IMR-90 (cell line): ENCODE data around the gene KCNMA1.

Experiments
- CHD1 ChIP-seq: IDR thresholded peaks from 2 replicates; pipeline ENCODE4 v1.6.1; 2012; ENCODE audit warnings: low read depth, low read length, improper control_type of control experiment
- FOS ChIP-seq: fragments of 150-350 bp; IDR thresholded peaks from 2 replicates; pipeline ENCODE4 v1.6.1; 2016; ENCODE audit warnings: low read depth, low read length
- MAFK ChIP-seq: IDR thresholded peaks from 2 replicates; pipeline ENCODE4 v1.6.1; 2012; ENCODE audit warnings: low read depth, low read length, improper control_type of control experiment
- MAZ ChIP-seq: IDR thresholded peaks from 2 replicates; pipeline ENCODE4 v1.6.1; 2012; ENCODE audit warnings: low read depth, mild to moderate bottlenecking, low read length, improper control_type of control experiment, moderate library complexity, borderline replicate concordance
- MXI1 ChIP-seq: IDR thresholded peaks from 2 replicates; pipeline ENCODE4 v1.6.1; 2012; ENCODE audit warnings: low read depth, mild to moderate bottlenecking, low read length, moderate library complexity, borderline replicate concordance
- POLR2A ChIP-seq: IDR thresholded peaks from 2 replicates; pipeline ENCODE4 v1.6.1; 2012; ENCODE audit warnings: mild to moderate bottlenecking, low read depth, low read length
- RAD21 ChIP-seq: IDR thresholded peaks from 2 replicates; pipeline ENCODE4 v1.6.1; 2012; ENCODE audit warnings: low read length, improper control_type of control experiment
- RCOR1 ChIP-seq: IDR thresholded peaks from 2 replicates; pipeline ENCODE4 v1.6.1; 2012; ENCODE audit warnings: mild to moderate bottlenecking, low read length, improper control_type of control experiment; ENCODE audit not compliant: insufficient replicate concordance
- RFX5 ChIP-seq: IDR thresholded peaks from 2 replicates; pipeline ENCODE4 v1.8.0; 2012; ENCODE audit warnings: low read depth, mild to moderate bottlenecking, low read length, moderate library complexity
- SMC3 ChIP-seq: fragments of 150-350 bp; IDR thresholded peaks from 2 replicates; pipeline ENCODE4 v1.6.1; 2016; ENCODE audit warnings: low read depth, mild to moderate bottlenecking, antibody characterized with exemption, low read length, moderate library complexity
- TF ChIP-seq, protein P1 (sequence below): conservative IDR thresholded peaks from 2 replicates; pipeline ENCODE4 v1.5.1; 2012; ENCODE audit warnings: mild to moderate bottlenecking, low read depth, low read length, improper control_type of control experiment
- TF ChIP-seq, protein P2 (sequence below): fragments of 150-350 bp; IDR thresholded peaks from 2 replicates; pipeline ENCODE4 v1.6.1; 2016; ENCODE audit warnings: low read depth, mild to moderate bottlenecking, low read length, moderate library complexity, borderline replicate concordance
- TF ChIP-seq, protein P3 (sequence below): fragments of 150-350 bp; IDR thresholded peaks from 2 replicates; pipeline ENCODE4 v1.6.1; 2017; ENCODE audit warnings: mild to moderate bottlenecking, antibody characterized with exemption, low read length, low read depth

DNA sequence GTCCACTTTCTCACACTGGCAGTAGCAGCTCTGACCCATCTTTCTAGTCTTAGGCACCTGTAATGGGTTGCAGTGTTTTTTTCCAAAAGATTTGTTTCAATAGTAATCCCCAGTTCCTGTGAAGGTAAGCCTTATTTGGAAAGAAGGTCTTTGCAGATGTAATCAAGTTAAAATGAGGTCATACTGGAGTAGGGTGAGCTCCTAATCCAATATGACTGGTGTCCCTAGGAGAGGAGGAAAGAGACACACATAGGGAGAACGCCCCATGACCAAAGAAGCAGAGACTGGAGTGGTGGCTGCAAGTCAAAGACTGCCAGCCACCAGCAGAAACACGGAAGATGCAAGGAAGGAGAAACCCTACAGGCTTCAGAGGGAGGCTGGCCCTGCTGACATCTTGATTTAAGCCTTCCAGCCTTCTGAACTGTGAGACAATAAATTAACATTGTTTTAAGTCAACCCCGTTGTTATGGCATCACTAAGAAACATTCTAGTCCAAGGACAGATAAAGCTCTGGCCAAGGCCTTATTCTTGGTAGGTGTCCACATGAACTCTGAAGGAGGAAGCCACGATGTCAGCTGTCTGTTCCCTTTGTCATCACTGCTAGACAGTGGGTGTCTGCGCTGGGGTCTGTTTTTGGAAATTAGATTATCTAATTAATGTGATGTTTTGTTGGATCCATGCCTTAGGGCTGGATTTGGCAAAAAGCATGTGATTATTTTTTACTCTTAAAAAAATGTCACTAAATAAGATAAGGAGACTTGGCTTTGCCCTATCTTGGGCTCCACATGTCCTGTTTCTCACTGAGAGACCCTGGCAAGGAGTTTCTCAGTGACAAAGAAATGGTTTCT, 214.9 kb downstream of the KCNMA1 start:
- TF ChIP-seq, protein P1, sequence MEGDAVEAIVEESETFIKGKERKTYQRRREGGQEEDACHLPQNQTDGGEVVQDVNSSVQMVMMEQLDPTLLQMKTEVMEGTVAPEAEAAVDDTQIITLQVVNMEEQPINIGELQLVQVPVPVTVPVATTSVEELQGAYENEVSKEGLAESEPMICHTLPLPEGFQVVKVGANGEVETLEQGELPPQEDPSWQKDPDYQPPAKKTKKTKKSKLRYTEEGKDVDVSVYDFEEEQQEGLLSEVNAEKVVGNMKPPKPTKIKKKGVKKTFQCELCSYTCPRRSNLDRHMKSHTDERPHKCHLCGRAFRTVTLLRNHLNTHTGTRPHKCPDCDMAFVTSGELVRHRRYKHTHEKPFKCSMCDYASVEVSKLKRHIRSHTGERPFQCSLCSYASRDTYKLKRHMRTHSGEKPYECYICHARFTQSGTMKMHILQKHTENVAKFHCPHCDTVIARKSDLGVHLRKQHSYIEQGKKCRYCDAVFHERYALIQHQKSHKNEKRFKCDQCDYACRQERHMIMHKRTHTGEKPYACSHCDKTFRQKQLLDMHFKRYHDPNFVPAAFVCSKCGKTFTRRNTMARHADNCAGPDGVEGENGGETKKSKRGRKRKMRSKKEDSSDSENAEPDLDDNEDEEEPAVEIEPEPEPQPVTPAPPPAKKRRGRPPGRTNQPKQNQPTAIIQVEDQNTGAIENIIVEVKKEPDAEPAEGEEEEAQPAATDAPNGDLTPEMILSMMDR = no peak
- no peak for TF ChIP-seq CHD1
- TF ChIP-seq MXI1 = no peak
- TF ChIP-seq, protein P2, sequence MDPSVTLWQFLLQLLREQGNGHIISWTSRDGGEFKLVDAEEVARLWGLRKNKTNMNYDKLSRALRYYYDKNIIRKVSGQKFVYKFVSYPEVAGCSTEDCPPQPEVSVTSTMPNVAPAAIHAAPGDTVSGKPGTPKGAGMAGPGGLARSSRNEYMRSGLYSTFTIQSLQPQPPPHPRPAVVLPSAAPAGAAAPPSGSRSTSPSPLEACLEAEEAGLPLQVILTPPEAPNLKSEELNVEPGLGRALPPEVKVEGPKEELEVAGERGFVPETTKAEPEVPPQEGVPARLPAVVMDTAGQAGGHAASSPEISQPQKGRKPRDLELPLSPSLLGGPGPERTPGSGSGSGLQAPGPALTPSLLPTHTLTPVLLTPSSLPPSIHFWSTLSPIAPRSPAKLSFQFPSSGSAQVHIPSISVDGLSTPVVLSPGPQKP = no peak
- TF ChIP-seq SMC3 = no peak
- no peak for TF ChIP-seq RCOR1
- TF ChIP-seq POLR2A = no peak
- no peak for TF ChIP-seq RFX5
- TF ChIP-seq MAFK = no peak
- no peak for TF ChIP-seq MAZ
- TF ChIP-seq, protein P3, sequence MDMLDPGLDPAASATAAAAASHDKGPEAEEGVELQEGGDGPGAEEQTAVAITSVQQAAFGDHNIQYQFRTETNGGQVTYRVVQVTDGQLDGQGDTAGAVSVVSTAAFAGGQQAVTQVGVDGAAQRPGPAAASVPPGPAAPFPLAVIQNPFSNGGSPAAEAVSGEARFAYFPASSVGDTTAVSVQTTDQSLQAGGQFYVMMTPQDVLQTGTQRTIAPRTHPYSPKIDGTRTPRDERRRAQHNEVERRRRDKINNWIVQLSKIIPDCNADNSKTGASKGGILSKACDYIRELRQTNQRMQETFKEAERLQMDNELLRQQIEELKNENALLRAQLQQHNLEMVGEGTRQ = no peak
- no peak for TF ChIP-seq RAD21
- TF ChIP-seq FOS = no peak
